Tibial nerve (tissue), 4 donors: ENCODE results near the gene RNU11.

ENCODE experiments used
- EP300 ChIP-seq, 2 donors: sonication (generic); formaldehyde crosslinking; IDR thresholded peaks; one replicate each; pipeline ENCODE4 v1.6.1; 2017; ENCODE audit warnings: antibody characterized with exemption in 2 of 2, mild to moderate bottlenecking in 1 of 2
- POLR2A ChIP-seq, 2 donors: fragments of 450-650 bp; IDR thresholded peaks; one replicate each; pipeline ENCODE4 v1.6.1; 2017; ENCODE audit warnings: antibody characterized with exemption in 2 of 2, mild to moderate bottlenecking in 2 of 2, moderate library complexity in 2 of 2
- TF ChIP-seq, protein P1 (sequence below), 5 experiments: fragments of 200-600 bp in 3 of 5; fragments of 450-650 bp in 2 of 5; sonication (generic) in 3 of 5; IDR thresholded peaks; one replicate each; pipeline ENCODE4 v1.5.1; 2016 to 2019; ENCODE audit warnings: antibody characterized with exemption in 5 of 5, mild to moderate bottlenecking in 3 of 5, moderate library complexity in 2 of 5

DNA sequence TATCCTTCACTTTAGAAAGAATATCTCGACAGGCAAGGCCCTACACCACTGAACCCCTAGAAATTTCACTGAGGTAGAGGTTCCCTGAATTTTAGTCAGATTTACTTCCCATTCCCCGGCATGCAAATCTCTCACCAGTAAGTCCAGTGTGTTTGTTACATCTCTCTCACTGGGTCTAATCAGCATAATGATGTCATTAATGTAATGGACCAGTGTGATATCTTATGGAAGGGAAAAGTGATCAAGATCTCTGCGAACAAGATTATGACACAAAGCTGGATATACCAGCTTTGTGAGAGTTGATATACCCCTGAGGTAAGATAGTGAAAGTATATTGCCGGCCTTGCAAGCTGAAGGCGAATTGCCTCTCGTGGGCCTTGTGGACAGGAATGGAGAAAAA lies 7.9 kb downstream of the RNU11 start:
- TF ChIP-seq, protein P1, sequence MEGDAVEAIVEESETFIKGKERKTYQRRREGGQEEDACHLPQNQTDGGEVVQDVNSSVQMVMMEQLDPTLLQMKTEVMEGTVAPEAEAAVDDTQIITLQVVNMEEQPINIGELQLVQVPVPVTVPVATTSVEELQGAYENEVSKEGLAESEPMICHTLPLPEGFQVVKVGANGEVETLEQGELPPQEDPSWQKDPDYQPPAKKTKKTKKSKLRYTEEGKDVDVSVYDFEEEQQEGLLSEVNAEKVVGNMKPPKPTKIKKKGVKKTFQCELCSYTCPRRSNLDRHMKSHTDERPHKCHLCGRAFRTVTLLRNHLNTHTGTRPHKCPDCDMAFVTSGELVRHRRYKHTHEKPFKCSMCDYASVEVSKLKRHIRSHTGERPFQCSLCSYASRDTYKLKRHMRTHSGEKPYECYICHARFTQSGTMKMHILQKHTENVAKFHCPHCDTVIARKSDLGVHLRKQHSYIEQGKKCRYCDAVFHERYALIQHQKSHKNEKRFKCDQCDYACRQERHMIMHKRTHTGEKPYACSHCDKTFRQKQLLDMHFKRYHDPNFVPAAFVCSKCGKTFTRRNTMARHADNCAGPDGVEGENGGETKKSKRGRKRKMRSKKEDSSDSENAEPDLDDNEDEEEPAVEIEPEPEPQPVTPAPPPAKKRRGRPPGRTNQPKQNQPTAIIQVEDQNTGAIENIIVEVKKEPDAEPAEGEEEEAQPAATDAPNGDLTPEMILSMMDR (IDR thresholded peaks at IDR 0.05), result no peak
- no peak for TF ChIP-seq POLR2A (IDR thresholded peaks at IDR 0.05)
- no peak for TF ChIP-seq EP300 (IDR thresholded peaks at IDR 0.05)
